ENCODE measurements around the gene VCL.

GRCh38 chr10:73999703-74000102, 1.8 kb downstream of the VCL start:
- TF ChIP-seq CTCF (IDR thresholded peaks at IDR 0.05) = no peak
- no peak for TF ChIP-seq POLR2A (IDR thresholded peaks at IDR 0.05)
